Stimulated activated CD8-positive, alpha-beta memory T cell treated with anti-CD3 and anti-CD28 coated beads, Interleukin-7, amount 100 ng/mL, for 48 hours (primary cell): ENCODE data around the gene FGD3.
"Not testable (repeated sequence)": the region's sequence is repeated elsewhere in the genome, so short reads cannot be mapped to it uniquely, and the experiment has no call there.

Source experiments
- DNase-seq, 2 donors: peaks; one replicate each; pipeline ENCODE4 v3.0.0-alpha.2; 2020; ENCODE audit warnings: low read depth in 1 of 2; ENCODE audit errors: extremely low read depth in 1 of 2

Gene FGD3

GRCh38 chr9:92974761-92975755, 27.7 kb downstream of the FGD3 start:
- no peak for DNase-seq

- DNase-seq, result no peak
Measured at GRCh38 chr9:92976431-92976830, 29.1 kb downstream of the FGD3 start.

GRCh38 chr9:92977279-92977678, 30.0 kb downstream of the FGD3 start:
- no peak for DNase-seq

- no peak for DNase-seq
Measured at GRCh38 chr9:92978345-92978875, 31.1 kb downstream of the FGD3 start.

GRCh38 chr9:92979283-92980056, 32.1 kb downstream of the FGD3 start:
- no peak for DNase-seq

- DNase-seq, result no peak
Measured at GRCh38 chr9:92980085-92980745, 32.9 kb downstream of the FGD3 start.

GRCh38 chr9:92982130-92982529, 34.8 kb downstream of the FGD3 start:
- no peak for DNase-seq

GRCh38 chr9:92983984-92984589, 36.8 kb downstream of the FGD3 start:
- DNase-seq, result no peak

GRCh38 chr9:92984976-92985375, 37.7 kb downstream of the FGD3 start:
- no peak for DNase-seq

- DNase-seq, result no peak
Measured at GRCh38 chr9:92986176-92987119, 39.1 kb downstream of the FGD3 start.

GRCh38 chr9:92988215-92988768, 41.0 kb downstream of the FGD3 start:
- no peak for DNase-seq

GRCh38 chr9:92989561-92989960, 42.2 kb downstream of the FGD3 start:
- DNase-seq, result no peak

- DNase-seq, result no peak
Measured at GRCh38 chr9:92990461-92990860, 43.1 kb downstream of the FGD3 start.

- no peak for DNase-seq
Measured at GRCh38 chr9:92992549-92992948, 45.2 kb downstream of the FGD3 start.

GRCh38 chr9:92998871-92999270, 51.5 kb downstream of the FGD3 start:
- not testable (repeated sequence) for DNase-seq

- DNase-seq, result no peak
Measured at GRCh38 chr9:93001031-93001430, 53.7 kb downstream of the FGD3 start.

- no peak for DNase-seq
Measured at GRCh38 chr9:93002700-93003099, 55.4 kb downstream of the FGD3 start.

GRCh38 chr9:93003552-93004407, 56.5 kb downstream of the FGD3 start:
- peak; percentile 38 to 44 for DNase-seq
